ENCODE measurements around the gene PDGFRB. TPM values are rescaled to one million over a fixed set of nuclear protein-coding genes. Genes with fewer than 3 reads are reported as not detected.

PDGFRB gene
- total RNA-seq, 4 donors from 2014 or later, result 171 to 354 (median 217) TPM

GRCh38 chr5:150118561-150119229, 37.0 kb downstream of the PDGFRB start:
- Histone ChIP-seq H3K9me3 (no peaks in the 10 kb centered on the region), H3K36me3 (peaks cover 8 to 98% (median 13%) of the 10 kb centered on the region in 3 donors), H3K4me3 (no peak overlapping the region), H3K27me3 (no peaks in the 10 kb centered on the region), H3K4me1 (peaks cover 0 to 17% (median 0%) of the 10 kb centered on the region in 4 donors), H3K27ac (peak overlapping the region in 1 of 4 donors; percentile 34)
- DNase-seq (ENCODE audit: low spot score in 2 of 2), result peak in 1 of 2 donors; percentile 6
- TF ChIP-seq EP300 (IDR thresholded peaks at IDR 0.05) (no peak), CTCF (IDR thresholded peaks at IDR 0.05) (no peak), POLR2A (IDR thresholded peaks at IDR 0.05) (no peak)
- WGBS, 2 donors, result 82 to 90% methylated on average over 11 of the region's 11 CpGs

GRCh38 chr5:150117945-150118560, 37.6 kb downstream of the PDGFRB start:
- H3K4me1 ChIP-seq, result peaks cover 0 to 23% (median 4%) of the 10 kb centered on the region in 4 donors
- DNase-seq (ENCODE audit: low spot score in 2 of 2), result peak in 1 of 2 donors; percentile 4
- H3K27ac ChIP-seq, result peak overlapping the region in 1 of 4 donors; percentile 34
- no peaks in the 10 kb centered on the region for H3K9me3 ChIP-seq
- peaks cover 8 to 92% (median 9%) of the 10 kb centered on the region in 3 donors for H3K36me3 ChIP-seq
- H3K27me3 ChIP-seq, result no peaks in the 10 kb centered on the region
- 65 to 80% methylated on average over 9 of the region's 9 CpGs for WGBS, 2 donors
- H3K4me3 ChIP-seq, result no peak overlapping the region
- no peak for TF ChIP-seq POLR2A (IDR thresholded peaks at IDR 0.05)
- no peak for TF ChIP-seq EP300 (IDR thresholded peaks at IDR 0.05)
- no peak for TF ChIP-seq CTCF (IDR thresholded peaks at IDR 0.05)

- DNase-seq (ENCODE audit: low spot score in 2 of 2), result peak in 1 of 2 donors; percentile 12
- no peak for TF ChIP-seq POLR2A (IDR thresholded peaks at IDR 0.05)
- TF ChIP-seq EP300 (IDR thresholded peaks at IDR 0.05), result no peak
- no peak for TF ChIP-seq CTCF (IDR thresholded peaks at IDR 0.05)
- 83 to 87% methylated on average over 10 of the region's 10 CpGs for WGBS, 2 donors
- peaks cover 0 to 27% (median 13%) of the 10 kb centered on the region in 4 donors for H3K4me1 ChIP-seq
- no peak overlapping the region for H3K4me3 ChIP-seq
- H3K36me3 ChIP-seq, result peaks cover 0 to 80% (median 8%) of the 10 kb centered on the region in 3 donors
- no peaks in the 10 kb centered on the region for H3K9me3 ChIP-seq
- H3K27ac ChIP-seq, result no peak overlapping the region
- H3K27me3 ChIP-seq, result no peaks in the 10 kb centered on the region
Measured at GRCh38 chr5:150116667-150117400, 38.8 kb downstream of the PDGFRB start.

GRCh38 chr5:150114773-150115408, 40.8 kb downstream of the PDGFRB start:
- TF ChIP-seq EP300 (IDR thresholded peaks at IDR 0.05) (no peak), POLR2A (IDR thresholded peaks at IDR 0.05) (no peak), CTCF (IDR thresholded peaks at IDR 0.05) (no peak)
- DNase-seq (ENCODE audit: low spot score in 2 of 2), result peak; percentile 4 to 12
- peaks cover 0 to 38% (median 13%) of the 10 kb centered on the region in 4 donors for H3K4me1 ChIP-seq
- H3K27me3 ChIP-seq, result no peaks in the 10 kb centered on the region
- no peaks in the 10 kb centered on the region for H3K9me3 ChIP-seq
- no peak overlapping the region for H3K4me3 ChIP-seq
- 70 to 74% methylated on average over 7 to 8 of the region's 8 CpGs for WGBS, 2 donors
- peaks cover 0 to 60% (median 8%) of the 10 kb centered on the region in 3 donors for H3K36me3 ChIP-seq
- H3K27ac ChIP-seq, result peak overlapping the region in 2 of 4 donors; percentile 8 to 29
